HFFc6 (cell line): ENCODE measurements around the gene CPNE4. TPM values are rescaled to one million over a fixed set of nuclear protein-coding genes. Genes with fewer than 3 reads are reported as not detected.

ENCODE experiments used
- DNase-seq: peaks from one replicate; pipeline ENCODE4 v3.0.0-alpha.2; 2018
- H3K27ac Mint-ChIP-seq: 2 replicates; pipeline ENCODE4 v1.8.0; 2020; ENCODE audit warnings: mild to moderate bottlenecking, mixed read lengths
- H3K27me3 Mint-ChIP-seq: 2 replicates; pipeline ENCODE4 v1.8.0; 2021; ENCODE audit warnings: mild to moderate bottlenecking, moderate library complexity, mixed read lengths; ENCODE audit not compliant: insufficient read depth
- H3K36me3 Mint-ChIP-seq: 2 replicates; pipeline ENCODE4 v1.8.0; 2021; ENCODE audit warnings: low read depth, mixed read lengths
- H3K4me1 Mint-ChIP-seq: 2 replicates; pipeline ENCODE4 v1.8.0; 2020; ENCODE audit warnings: low read depth, mixed read lengths
- H3K4me3 Mint-ChIP-seq: 2 replicates; pipeline ENCODE4 v1.8.0; 2020; ENCODE audit warnings: mild to moderate bottlenecking, moderate library complexity, mixed read lengths
- H3K9me3 Mint-ChIP-seq: 2 replicates; pipeline ENCODE4 v1.8.0; 2020; ENCODE audit warnings: mild to moderate bottlenecking, mixed read lengths
- total RNA-seq, 6 experiments: library from RNA; stranded (reverse); fragmentation: NEBNext Ultra II Directional; extraction: Animal tissue kit (Norgen Biotek cat#: 25700); gene quantifications; 2 replicates in 1 of 6; 3 replicates in 5 of 6; pipeline ENCODE4 v1.2.3, GENCODE V29; 2021
- TF ChIP-seq, protein P1 (sequence below): fragments of 200-600 bp; sonication (generic); IDR thresholded peaks from 2 replicates; pipeline ENCODE4 v1.5.0; 2021; ENCODE audit warnings: antibody characterized with exemption, mild to moderate bottlenecking

The CPNE4 gene
- total RNA-seq, 6 experiments from 2014 or later: not detected

GRCh38 chr3:131530388-131530787, 504.4 kb downstream of the CPNE4 start:
- Mint-ChIP-seq H3K9me3 (no peaks in the 10 kb centered on the region), H3K27ac (no peak overlapping the region), H3K4me3 (no peak overlapping the region), H3K27me3 (peaks cover 5% of the 10 kb centered on the region), H3K36me3 (no peaks in the 10 kb centered on the region), H3K4me1 (peaks cover 9% of the 10 kb centered on the region)
- DNase-seq: no peak
- TF ChIP-seq, protein P1, sequence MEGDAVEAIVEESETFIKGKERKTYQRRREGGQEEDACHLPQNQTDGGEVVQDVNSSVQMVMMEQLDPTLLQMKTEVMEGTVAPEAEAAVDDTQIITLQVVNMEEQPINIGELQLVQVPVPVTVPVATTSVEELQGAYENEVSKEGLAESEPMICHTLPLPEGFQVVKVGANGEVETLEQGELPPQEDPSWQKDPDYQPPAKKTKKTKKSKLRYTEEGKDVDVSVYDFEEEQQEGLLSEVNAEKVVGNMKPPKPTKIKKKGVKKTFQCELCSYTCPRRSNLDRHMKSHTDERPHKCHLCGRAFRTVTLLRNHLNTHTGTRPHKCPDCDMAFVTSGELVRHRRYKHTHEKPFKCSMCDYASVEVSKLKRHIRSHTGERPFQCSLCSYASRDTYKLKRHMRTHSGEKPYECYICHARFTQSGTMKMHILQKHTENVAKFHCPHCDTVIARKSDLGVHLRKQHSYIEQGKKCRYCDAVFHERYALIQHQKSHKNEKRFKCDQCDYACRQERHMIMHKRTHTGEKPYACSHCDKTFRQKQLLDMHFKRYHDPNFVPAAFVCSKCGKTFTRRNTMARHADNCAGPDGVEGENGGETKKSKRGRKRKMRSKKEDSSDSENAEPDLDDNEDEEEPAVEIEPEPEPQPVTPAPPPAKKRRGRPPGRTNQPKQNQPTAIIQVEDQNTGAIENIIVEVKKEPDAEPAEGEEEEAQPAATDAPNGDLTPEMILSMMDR: no peak

DNA sequence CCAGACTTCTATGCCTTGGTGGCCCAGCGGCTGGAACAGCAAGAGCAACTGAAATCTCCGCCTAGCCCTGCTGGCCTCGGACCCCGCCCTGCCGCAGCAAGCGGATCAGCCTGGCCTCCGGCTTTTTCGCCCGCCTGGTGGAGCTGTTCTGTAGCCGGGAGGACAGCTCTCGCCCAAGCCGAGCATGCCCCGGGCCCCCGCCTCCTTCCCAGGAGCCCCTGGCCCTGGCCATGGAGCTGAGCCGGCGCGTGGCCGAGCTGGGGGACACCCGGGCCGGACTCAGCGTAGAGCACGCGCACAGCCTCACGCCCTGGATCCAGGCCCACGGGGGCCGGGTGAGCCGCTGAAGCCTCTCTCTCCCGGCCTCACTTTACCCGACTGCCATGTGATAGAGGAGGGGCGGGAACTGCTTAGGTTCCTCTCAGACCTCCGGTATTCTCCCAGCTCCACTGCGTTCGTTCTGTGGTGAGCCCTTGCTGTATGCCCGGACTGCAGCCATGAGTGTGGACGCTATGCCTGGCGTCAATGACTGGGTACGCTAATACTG, 507.9 kb downstream of the CPNE4 start:
- Mint-ChIP-seq H3K4me1 (no peaks in the 10 kb centered on the region), H3K36me3 (no peaks in the 10 kb centered on the region), H3K9me3 (no peaks in the 10 kb centered on the region), H3K4me3 (0 out of 2 replicates have a peak overlapping the region, but pooled peaks have one; percentile 33), H3K27me3 (peaks cover 5% of the 10 kb centered on the region), H3K27ac (no peak overlapping the region)
- TF ChIP-seq, protein P1: peak; percentile 63; the same call in 1 of the 2 replicates
- DNase-seq: peak; percentile 24

- Mint-ChIP-seq H3K27ac (no peak overlapping the region), H3K4me1 (no peaks in the 10 kb centered on the region), H3K9me3 (no peaks in the 10 kb centered on the region; the same call in 1 of the 2 replicates), H3K36me3 (no peaks in the 10 kb centered on the region), H3K27me3 (peaks cover 2% of the 10 kb centered on the region), H3K4me3 (no peak overlapping the region)
- TF ChIP-seq, protein P1: no peak
- DNase-seq: no peak
These were observed 516.1 kb downstream of the CPNE4 start for GRCh38 chr3:131518680-131519079.

- Mint-ChIP-seq H3K27ac (no peak overlapping the region), H3K4me3 (no peak overlapping the region), H3K36me3 (peaks cover 12% of the 10 kb centered on the region), H3K27me3 (no peaks in the 10 kb centered on the region; the same call in 1 of the 2 replicates), H3K9me3 (no peaks in the 10 kb centered on the region), H3K4me1 (peaks cover 15% of the 10 kb centered on the region)
- DNase-seq: no peak
- TF ChIP-seq, protein P1: no peak
These were observed 529.4 kb downstream of the CPNE4 start for GRCh38 chr3:131505421-131505820.

DNA sequence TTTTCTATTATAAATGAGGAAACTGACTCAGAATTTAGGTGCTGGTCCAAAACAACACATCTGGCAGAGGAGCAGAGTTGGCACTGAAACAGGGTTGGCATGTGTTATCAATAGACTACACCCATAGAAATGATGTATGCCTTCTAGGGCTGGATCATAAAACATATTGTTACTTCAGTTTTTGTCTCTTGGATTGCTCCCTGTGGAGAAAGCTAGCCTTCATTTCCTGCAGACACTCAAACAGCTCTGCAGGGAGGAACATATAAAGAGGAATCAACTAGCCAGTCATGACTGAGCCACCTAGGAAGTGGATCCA, 531.5 kb downstream of the CPNE4 start:
- TF ChIP-seq, protein P1: no peak
- H3K27ac Mint-ChIP-seq: peak overlapping the region; percentile 97
- DNase-seq: no peak

More for the DNA sequence above, 531.5 kb downstream of the CPNE4 start:
- H3K36me3 Mint-ChIP-seq: peaks cover 24% of the 10 kb centered on the region
- H3K9me3 Mint-ChIP-seq: no peaks in the 10 kb centered on the region
- H3K27me3 Mint-ChIP-seq: no peaks in the 10 kb centered on the region; the same call in 1 of the 2 replicates
- H3K4me3 Mint-ChIP-seq: peak overlapping the region; percentile 99
- peaks cover 21% of the 10 kb centered on the region for H3K4me1 Mint-ChIP-seq
